H1 (cell line): Measurements from ENCODE around the gene CEACAM20. TPM values are rescaled to one million over a fixed set of nuclear protein-coding genes. Genes with fewer than 3 reads are reported as not detected.

Experiments used
- CTCF ChIA-PET: fragments of 300-600 bp; sonication (Branson Sonifier 250); formaldehyde crosslinking; loops from one replicate; lab custom pipeline; 2021; ENCODE audit not compliant: partially characterized antibody; lab: Charles Lee
- POLR2A ChIA-PET: fragments of 300-600 bp; sonication (Branson Sonifier 250); formaldehyde crosslinking; loops from one replicate; lab custom pipeline; 2021; ENCODE audit warnings: inconsistent platforms; ENCODE audit not compliant: partially characterized antibody; lab: Charles Lee
- DNase-seq, 2 experiments: peaks; one replicate each; pipeline versions ENCODE4 v3.0.0 to v3.0.0-alpha.2; 2010 to 2022; ENCODE audit warnings: low spot score in 2 of 2, low read depth in 1 of 2, mixed read lengths in 1 of 2
- FAIRE-seq: peaks from 2 replicates; lab custom pipeline; 2011; peaks lifted over from hg19 to GRCh38; lab: Jason Lieb, UNC
- H2AFZ ChIP-seq: 2 replicates; pipeline ENCODE4 v1.8.1; 2012; ENCODE audit warnings: low read length, inconsistent platforms
- H2AK5ac ChIP-seq: 2 replicates; pipeline ENCODE4 v1.6.1; 2013; ENCODE audit warnings: low read depth, low read length
- H2BK120ac ChIP-seq: replicated peaks from 2 replicates; pipeline ENCODE3; 2013; ENCODE audit warnings: low read depth, low read length, inconsistent platforms
- H2BK12ac ChIP-seq: 2 replicates; pipeline ENCODE4 v1.6.1; 2013; ENCODE audit warnings: low read depth, low read length
- H2BK15ac ChIP-seq: 2 replicates; pipeline ENCODE4 v1.6.1; 2013; ENCODE audit warnings: low read length
- H2BK20ac ChIP-seq: 2 replicates; pipeline ENCODE4 v1.6.1; 2013; ENCODE audit warnings: low read length
- H2BK5ac ChIP-seq: 2 replicates; pipeline ENCODE4 v1.6.1; 2013; ENCODE audit warnings: low read depth, low read length
- H3K14ac ChIP-seq: 2 replicates; pipeline ENCODE4 v1.6.1; 2013; ENCODE audit warnings: inconsistent platforms; ENCODE audit not compliant: insufficient read length
- H3K18ac ChIP-seq: 2 replicates; pipeline ENCODE4 v1.6.1; 2013; ENCODE audit warnings: low read length; ENCODE audit errors: extremely low read depth
- H3K23ac ChIP-seq: 2 replicates; pipeline ENCODE4 v1.6.1; 2013; ENCODE audit warnings: inconsistent platforms; ENCODE audit not compliant: insufficient read length
- H3K23me2 ChIP-seq: 2 replicates; pipeline ENCODE4 v1.6.1; 2013; ENCODE audit warnings: low read depth, low read length
- H3K27ac ChIP-seq: 2 replicates; pipeline ENCODE4 v1.6.1; 2011; ENCODE audit warnings: low read depth, low read length, inconsistent platforms
- H3K27me3 ChIP-seq, 4 experiments: replicated peaks in 1 of 4; 1 replicate in 1 of 4; 2 replicates in 3 of 4; pipeline versions ENCODE4 v1.6.1 to v1.8.1; 2011 to 2013; ENCODE audit warnings: low read length in 3 of 4, mild to moderate bottlenecking in 3 of 4, inconsistent platforms in 2 of 4, mixed read lengths in 2 of 4, moderate library complexity in 1 of 4; ENCODE audit not compliant: control insufficient read depth in 3 of 4, insufficient read depth in 3 of 4; ENCODE audit errors: extremely low read depth in 1 of 4
- H3K36me3 ChIP-seq, 4 experiments: 2 replicates each; pipeline versions ENCODE4 v1.6.1 to v1.8.1; 2011 to 2013; ENCODE audit warnings: mild to moderate bottlenecking in 4 of 4, low read length in 3 of 4, moderate library complexity in 2 of 4, control low read depth in 1 of 4, inconsistent platforms in 1 of 4; ENCODE audit not compliant: insufficient read depth in 4 of 4, control insufficient read depth in 2 of 4
- H3K4ac ChIP-seq: replicated peaks from 2 replicates; pipeline ENCODE3; 2013; ENCODE audit warnings: low read length, low read depth, mixed read lengths, inconsistent platforms; ENCODE audit not compliant: insufficient read length
- H3K4me1 ChIP-seq, 4 experiments: replicated peaks in 1 of 4; 1 replicate in 1 of 4; 2 replicates in 3 of 4; pipeline versions ENCODE4 v1.6.1 to v1.8.1; 2011 to 2013; ENCODE audit warnings: low read length in 3 of 4, inconsistent platforms in 2 of 4, mixed read lengths in 1 of 4; ENCODE audit not compliant: insufficient read depth in 4 of 4, control insufficient read depth in 3 of 4
- H3K4me2 ChIP-seq, 2 experiments: 2 replicates each; pipeline versions ENCODE4 v1.6.1 to v1.8.1; 2011 to 2013; ENCODE audit warnings: low read depth in 2 of 2, low read length in 2 of 2, control low read depth in 1 of 2, inconsistent platforms in 1 of 2, mild to moderate bottlenecking in 1 of 2; ENCODE audit not compliant: insufficient read depth in 1 of 2
- H3K4me3 ChIP-seq, 4 experiments: fragments of 200-600, 300-600 bp in 1 of 4; sonication (generic), shearing (Covaris generic), sonication (Bioruptor Twin) in 1 of 4; 2 replicates each; pipeline versions ENCODE4 v1.5.1 to v1.8.1; 2011 to 2016; ENCODE audit warnings: low read length in 4 of 4, low read depth in 3 of 4, control low read depth in 2 of 4, inconsistent platforms in 2 of 4, mild to moderate bottlenecking in 2 of 4, mixed read lengths in 1 of 4, moderate library complexity in 1 of 4; ENCODE audit not compliant: insufficient read depth in 2 of 4; ENCODE audit errors: extremely low read depth in 1 of 4
- H3K56ac ChIP-seq: replicated peaks from 2 replicates; pipeline ENCODE3; 2013; ENCODE audit warnings: low read depth, mild to moderate bottlenecking, mixed read lengths, low read length, inconsistent platforms; ENCODE audit not compliant: insufficient read length
- H3K79me1 ChIP-seq: 2 replicates; pipeline ENCODE4 v1.6.1; 2013; ENCODE audit warnings: low read depth, low read length, control low read depth
- H3K79me2 ChIP-seq, 2 experiments: 2 replicates each; pipeline versions ENCODE4 v1.6.1 to v1.8.1; 2012 to 2013; ENCODE audit warnings: low read length in 2 of 2, mild to moderate bottlenecking in 2 of 2, inconsistent platforms in 1 of 2; ENCODE audit not compliant: insufficient read depth in 2 of 2, control insufficient read depth in 1 of 2
- H3K9ac ChIP-seq, 4 experiments: replicated peaks in 1 of 4; 1 replicate in 1 of 4; 2 replicates in 3 of 4; pipeline versions ENCODE4 v1.6.1 to v1.8.1; 2011 to 2013; ENCODE audit warnings: low read depth in 3 of 4, low read length in 3 of 4, control low read depth in 2 of 4, mild to moderate bottlenecking in 2 of 4, moderate library complexity in 2 of 4, inconsistent platforms in 1 of 4; ENCODE audit errors: extremely low read depth in 1 of 4
- H3K9me3 ChIP-seq, 2 experiments: 2 replicates each; pipeline versions ENCODE4 v1.6.1 to v1.8.1; 2012 to 2013; ENCODE audit warnings: mild to moderate bottlenecking in 2 of 2, moderate library complexity in 2 of 2, control low read depth in 1 of 2, inconsistent platforms in 1 of 2, low read depth in 1 of 2, low read length in 1 of 2, mixed read lengths in 1 of 2; ENCODE audit not compliant: insufficient read depth in 2 of 2
- H4K20me1 ChIP-seq, 2 experiments: replicated peaks in 1 of 2; 2 replicates each; pipeline versions ENCODE3 to v1.8.1; 2011 to 2013; ENCODE audit warnings: inconsistent platforms in 2 of 2, low read length in 2 of 2, mild to moderate bottlenecking in 1 of 2; ENCODE audit not compliant: insufficient read depth in 2 of 2, control insufficient read depth in 1 of 2
- H4K5ac ChIP-seq: 2 replicates; pipeline ENCODE4 v1.6.1; 2013; ENCODE audit warnings: low read length, low read depth, mixed read lengths, inconsistent platforms; ENCODE audit not compliant: insufficient read length
- H4K8ac ChIP-seq: 2 replicates; pipeline ENCODE4 v1.8.0; 2013; ENCODE audit warnings: mild to moderate bottlenecking, moderate library complexity, low read length, inconsistent platforms; ENCODE audit not compliant: insufficient read depth; ENCODE audit errors: extremely low read depth
- H4K91ac ChIP-seq: replicated peaks from 2 replicates; pipeline ENCODE3; 2013; ENCODE audit warnings: low read length, mixed read lengths, inconsistent platforms; ENCODE audit not compliant: insufficient read length
- ASH2L ChIP-seq: fragments of 200-600, 300-600 bp; sonication (generic); IDR thresholded peaks from one replicate; pipeline ENCODE4 v1.7.1; 2017; ENCODE audit warnings: low read length
- BACH1 ChIP-seq: IDR thresholded peaks from 2 replicates; pipeline ENCODE4 v1.6.1; 2012; ENCODE audit warnings: low read length, improper control_type of control experiment
- CHD2 ChIP-seq: IDR thresholded peaks from 2 replicates; pipeline ENCODE4 v1.6.1; 2012; ENCODE audit warnings: low read length, improper control_type of control experiment
- GABPA ChIP-seq: IDR thresholded peaks from 2 replicates; pipeline ENCODE4 v1.6.1; 2011; ENCODE audit warnings: mild to moderate bottlenecking, low read length, moderate library complexity, borderline replicate concordance; ENCODE audit not compliant: insufficient read depth
- HDAC2 ChIP-seq, 2 experiments: fragments of 300-600 bp in 1 of 2; sonication (generic) in 1 of 2; IDR thresholded peaks; 2 replicates each; pipeline ENCODE4 v1.6.1; 2011 to 2012; ENCODE audit warnings: low read depth in 2 of 2, low read length in 2 of 2, mild to moderate bottlenecking in 2 of 2, moderate library complexity in 2 of 2, borderline replicate concordance in 1 of 2, inconsistent platforms in 1 of 2
- JUN ChIP-seq: IDR thresholded peaks from 2 replicates; pipeline ENCODE4 v1.6.1; 2011; ENCODE audit warnings: low read depth, mild to moderate bottlenecking, improper control_type of control experiment, low read length
- POLR2A ChIP-seq, 2 experiments: IDR thresholded peaks; 1 replicate in 1 of 2; 2 replicates in 1 of 2; pipeline ENCODE4 v1.6.1; 2011; ENCODE audit warnings: low read depth in 2 of 2, low read length in 2 of 2, mild to moderate bottlenecking in 2 of 2; ENCODE audit errors: control extremely low read depth in 1 of 2
- POLR2AphosphoS5 ChIP-seq: IDR thresholded peaks from 2 replicates; pipeline ENCODE4 v1.6.1; 2011; ENCODE audit warnings: low read depth, low read length
- SIX5 ChIP-seq: IDR thresholded peaks from 2 replicates; pipeline ENCODE4 v1.6.1; 2011; ENCODE audit warnings: mild to moderate bottlenecking, low read depth, low read length
- SRF ChIP-seq: IDR thresholded peaks from 2 replicates; pipeline ENCODE4 v1.6.1; 2011; ENCODE audit warnings: mild to moderate bottlenecking, low read depth, low read length, moderate library complexity
- SUZ12 ChIP-seq: fragments of 200-600 bp; sonication (generic); IDR thresholded peaks from 2 replicates; pipeline ENCODE4 v1.6.1; 2012; ENCODE audit warnings: mild to moderate bottlenecking, inconsistent platforms, low read length, moderate library complexity, mixed read lengths
- TBP ChIP-seq: IDR thresholded peaks from 2 replicates; pipeline ENCODE4 v1.6.1; 2011; ENCODE audit warnings: low read depth, low read length, improper control_type of control experiment
- WGBS, 2 experiments: shearing (Covaris generic) in 1 of 2; methylation state at CpG; one replicate each; pipeline versions ENCODE4 v1.1.6 to v1.1.7; 2013 to 2015; ENCODE audit warnings: low lambda C conversion rate in 2 of 2, mixed read lengths in 2 of 2, inconsistent platforms in 1 of 2, low coverage in 1 of 2, missing lambda C conversion rate in 1 of 2; ENCODE audit not compliant: insufficient replicate concordance in 2 of 2, insufficient coverage in 1 of 2, insufficient read length in 1 of 2; ENCODE audit errors: extremely low coverage in 1 of 2, missing lambda C conversion rate in 1 of 2; 5-methylcytosine and 5-hydroxymethylcytosine counted together
- polyA plus RNA-seq, 7 experiments: library from polyadenylated mRNA; depleted of rRNA in 3 of 7; stranded (reverse) in 5 of 7; unstranded in 2 of 7; fragments of >200 nt in 5 of 7; fragments of 200-250 nt in 2 of 7; gene quantifications; 1 replicate in 5 of 7; 2 replicates in 1 of 7; 4 replicates in 1 of 7; pipeline versions ENCODE4 v1.2.1 to v1.2.3, GENCODE V29; 2011 to 2013; ENCODE audit warnings: missing spikeins in 2 of 7, mixed read lengths in 2 of 7
- total RNA-seq: library from RNA; stranded (reverse); fragmentation: NEBNext Ultra II Directional; extraction: Animal tissue kit (Norgen Biotek cat#: 25700); gene quantifications from 2 replicates; pipeline ENCODE4 v1.2.1, GENCODE V29; 2021
- TF ChIP-seq, protein P1 (sequence below): IDR thresholded peaks from 2 replicates; pipeline ENCODE4 v1.6.1; 2011; ENCODE audit warnings: low read length, improper control_type of control experiment

CEACAM20 gene
- total and polyA plus RNA-seq, 2 of the 8 experiments (the other 6 are each of a cell fraction or from before 2014, with no cell fraction given): not detected

- H2AFZ ChIP-seq: no peak overlapping the region
- 72% methylated on average over 6 of the region's 6 CpGs; no CpG with 5 or more reads in 1 of the 2 experiments for WGBS, 2 experiments
- no peak for TF ChIP-seq SRF
- TF ChIP-seq SIX5: no peak
- TF ChIP-seq BACH1: no peak
- no peak for TF ChIP-seq POLR2AphosphoS5
- TF ChIP-seq ASH2L: no peak
- TF ChIP-seq CHD2: no peak
- TF ChIP-seq, protein P1, sequence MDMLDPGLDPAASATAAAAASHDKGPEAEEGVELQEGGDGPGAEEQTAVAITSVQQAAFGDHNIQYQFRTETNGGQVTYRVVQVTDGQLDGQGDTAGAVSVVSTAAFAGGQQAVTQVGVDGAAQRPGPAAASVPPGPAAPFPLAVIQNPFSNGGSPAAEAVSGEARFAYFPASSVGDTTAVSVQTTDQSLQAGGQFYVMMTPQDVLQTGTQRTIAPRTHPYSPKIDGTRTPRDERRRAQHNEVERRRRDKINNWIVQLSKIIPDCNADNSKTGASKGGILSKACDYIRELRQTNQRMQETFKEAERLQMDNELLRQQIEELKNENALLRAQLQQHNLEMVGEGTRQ: no peak
- TF ChIP-seq GABPA: no peak
- TF ChIP-seq HDAC2 (IDR thresholded peaks at IDR 0.05; ENCODE audit: borderline replicate concordance in 1 of 2, low read depth in 2 of 2, low read length in 2 of 2): no peak
- no peak for TF ChIP-seq TBP
- TF ChIP-seq SUZ12: no peak
- TF ChIP-seq POLR2A (IDR thresholded peaks at IDR 0.05; ENCODE audit: control extremely low read depth in 1 of 2, low read depth in 2 of 2, low read length in 2 of 2): no peak
- no peak for TF ChIP-seq JUN
Observed at GRCh38 chr19:44553478-44554171, 24.1 kb upstream of the CEACAM20 start.

More at GRCh38 chr19:44553478-44554171, 24.1 kb upstream of the CEACAM20 start:
- DNase-seq (no peak), FAIRE-seq (no peak)
- Histone ChIP-seq H3K79me2 (no peaks in the 10 kb centered on the region), H2BK20ac (no peak overlapping the region), H3K27ac (no peak overlapping the region), H3K9me3 (peaks cover 0 to 2% of the 10 kb centered on the region in 2 experiments; a peak in 1 of 4 replicates), H3K18ac (no peak overlapping the region), H3K79me1 (no peaks in the 10 kb centered on the region), H2AK5ac (no peak overlapping the region), H3K4ac (no peak overlapping the region), H3K14ac (no peak overlapping the region), H3K27me3 (no peaks in the 10 kb centered on the region), H2BK5ac (no peak overlapping the region), H3K23me2 (no peaks in the 10 kb centered on the region), H2BK12ac (no peak overlapping the region), H3K4me1 (no peaks in the 10 kb centered on the region), H4K20me1 (no peaks in the 10 kb centered on the region), H4K91ac (no peak overlapping the region), H4K5ac (no peak overlapping the region), H3K23ac (no peak overlapping the region), H3K36me3 (no peaks in the 10 kb centered on the region), H3K9ac (no peak overlapping the region), H3K56ac (no peak overlapping the region), H4K8ac (no peak overlapping the region), H3K4me3 (no peak overlapping the region), H3K4me2 (no peak overlapping the region), H2BK15ac (no peak overlapping the region), H2BK120ac (no peak overlapping the region)
- CTCF ChIA-PET: interaction anchor here (0.6 to 3.8 kb wide), 5 partner anchors 8 to 751 kb away, joined by 3 to 14 read pairs (median 4); partner anchors contain the start of gene LYPD5
- POLR2A ChIA-PET: no interaction called here
